Type B pancreatic cell (in vitro differentiated cells): ENCODE data around the gene PEX11G. TPM values are rescaled to one million over a fixed set of nuclear protein-coding genes. Genes with fewer than 3 reads are reported as not detected.

Experiments
- DNase-seq: peaks from one replicate; pipeline ENCODE4 v3.0.0; 2021; ENCODE audit warnings: mixed read lengths; ENCODE audit not compliant: unreplicated experiment; ENCODE audit errors: extremely low spot score
- H3K27ac Mint-ChIP-seq: 2 replicates; pipeline ENCODE4 v1.8.0; 2021; ENCODE audit warnings: mild to moderate bottlenecking, mixed read lengths
- H3K27me3 Mint-ChIP-seq: 2 replicates; pipeline ENCODE4 v1.8.0; 2021; ENCODE audit warnings: mixed read lengths
- H3K36me3 Mint-ChIP-seq: 2 replicates; pipeline ENCODE4 v1.8.0; 2021; ENCODE audit warnings: mixed read lengths
- H3K4me1 Mint-ChIP-seq: one replicate; pipeline ENCODE4 v1.8.0; 2021; ENCODE audit warnings: mixed read lengths; ENCODE audit not compliant: unreplicated experiment
- H3K4me3 Mint-ChIP-seq: 2 replicates; pipeline ENCODE4 v1.8.0; 2021; ENCODE audit warnings: mild to moderate bottlenecking, mixed read lengths
- H3K9me3 Mint-ChIP-seq: 2 replicates; pipeline ENCODE4 v1.8.0; 2021; ENCODE audit warnings: mixed read lengths
- total RNA-seq: library from RNA; stranded (reverse); gene quantifications from 2 replicates; pipeline ENCODE4 v1.2.1, GENCODE V29; 2021; ENCODE audit warnings: low replicate concordance
- TF ChIP-seq, protein P1 (sequence below): fragments of 200-600 bp; sonication (generic); conservative IDR thresholded peaks from 2 replicates; pipeline ENCODE4 v1.5.0; 2021; ENCODE audit warnings: antibody characterized with exemption, mild to moderate bottlenecking

The PEX11G gene
- total RNA-seq, 1 donor from 2014 or later, result 5.7 TPM

- Mint-ChIP-seq H3K4me3 (no peak overlapping the region), H3K27ac (no peak overlapping the region), H3K9me3 (no peaks in the 10 kb centered on the region), H3K36me3 (no peaks in the 10 kb centered on the region), H3K4me1 (no peaks in the 10 kb centered on the region), H3K27me3 (peaks cover 19% of the 10 kb centered on the region)
- TF ChIP-seq, protein P1, sequence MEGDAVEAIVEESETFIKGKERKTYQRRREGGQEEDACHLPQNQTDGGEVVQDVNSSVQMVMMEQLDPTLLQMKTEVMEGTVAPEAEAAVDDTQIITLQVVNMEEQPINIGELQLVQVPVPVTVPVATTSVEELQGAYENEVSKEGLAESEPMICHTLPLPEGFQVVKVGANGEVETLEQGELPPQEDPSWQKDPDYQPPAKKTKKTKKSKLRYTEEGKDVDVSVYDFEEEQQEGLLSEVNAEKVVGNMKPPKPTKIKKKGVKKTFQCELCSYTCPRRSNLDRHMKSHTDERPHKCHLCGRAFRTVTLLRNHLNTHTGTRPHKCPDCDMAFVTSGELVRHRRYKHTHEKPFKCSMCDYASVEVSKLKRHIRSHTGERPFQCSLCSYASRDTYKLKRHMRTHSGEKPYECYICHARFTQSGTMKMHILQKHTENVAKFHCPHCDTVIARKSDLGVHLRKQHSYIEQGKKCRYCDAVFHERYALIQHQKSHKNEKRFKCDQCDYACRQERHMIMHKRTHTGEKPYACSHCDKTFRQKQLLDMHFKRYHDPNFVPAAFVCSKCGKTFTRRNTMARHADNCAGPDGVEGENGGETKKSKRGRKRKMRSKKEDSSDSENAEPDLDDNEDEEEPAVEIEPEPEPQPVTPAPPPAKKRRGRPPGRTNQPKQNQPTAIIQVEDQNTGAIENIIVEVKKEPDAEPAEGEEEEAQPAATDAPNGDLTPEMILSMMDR, result no peak
- no peak for DNase-seq
Measured at GRCh38 chr19:7504684-7505083, 15.8 kb upstream of the PEX11G start.

DNA sequence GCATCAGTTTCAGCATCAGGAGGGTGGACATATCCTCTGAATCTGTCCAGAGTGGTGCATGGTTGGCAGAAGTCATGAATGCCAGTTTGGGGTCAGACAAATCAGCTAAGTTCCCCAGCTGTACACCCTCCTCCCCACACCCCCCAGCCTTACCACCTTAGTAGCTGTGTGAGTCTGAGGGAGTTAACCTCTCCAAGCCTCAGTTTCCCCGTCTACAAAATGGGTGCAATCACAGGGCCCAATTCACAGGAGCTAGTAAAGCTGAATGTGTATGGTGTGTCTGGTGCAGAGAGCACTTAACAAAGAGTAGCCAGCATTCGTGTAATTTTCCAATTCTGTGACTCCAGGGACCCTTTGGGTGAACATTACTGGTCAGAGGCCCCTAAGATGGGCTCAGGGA lies 13.7 kb upstream of the PEX11G start:
- Mint-ChIP-seq H3K27me3 (peaks cover 21% of the 10 kb centered on the region), H3K36me3 (no peaks in the 10 kb centered on the region), H3K4me3 (no peak overlapping the region), H3K4me1 (no peaks in the 10 kb centered on the region), H3K27ac (no peak overlapping the region), H3K9me3 (no peaks in the 10 kb centered on the region)
- TF ChIP-seq, protein P1, result no peak
- DNase-seq, result no peak

DNA sequence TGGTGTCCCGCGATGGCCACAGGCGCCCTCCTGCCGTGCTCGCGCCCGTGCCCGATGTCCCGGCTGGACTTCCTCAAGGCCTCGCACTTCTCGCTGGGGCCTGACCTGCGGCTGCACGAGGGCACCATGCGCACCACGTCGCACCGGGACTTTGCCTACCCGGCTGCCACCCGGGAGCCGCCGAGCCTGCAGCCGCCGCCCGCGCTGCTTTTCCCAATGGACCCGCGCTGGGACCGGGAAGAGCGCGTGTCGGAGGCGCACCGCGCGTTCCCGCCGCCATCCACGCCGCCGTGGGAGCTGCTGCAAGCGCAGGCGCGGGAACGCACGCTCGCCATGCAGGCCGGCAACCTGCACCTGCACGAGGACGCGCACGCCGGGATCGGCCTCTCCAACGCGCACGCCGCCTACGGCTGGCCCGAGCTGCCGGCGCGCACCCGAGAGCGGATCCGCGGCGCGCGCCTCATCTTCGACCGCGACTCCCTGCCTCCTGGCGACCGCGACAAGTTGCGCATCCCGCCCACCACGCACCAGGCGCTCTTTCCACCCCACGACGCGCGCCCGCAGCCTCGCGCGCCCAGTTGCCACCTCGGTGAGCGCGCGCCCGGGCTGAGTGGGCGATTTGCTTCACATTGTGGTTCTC lies 12.1 kb upstream of the PEX11G start:
- H3K4me1 Mint-ChIP-seq, result no peaks in the 10 kb centered on the region
- no peaks in the 10 kb centered on the region for H3K36me3 Mint-ChIP-seq

DNA sequence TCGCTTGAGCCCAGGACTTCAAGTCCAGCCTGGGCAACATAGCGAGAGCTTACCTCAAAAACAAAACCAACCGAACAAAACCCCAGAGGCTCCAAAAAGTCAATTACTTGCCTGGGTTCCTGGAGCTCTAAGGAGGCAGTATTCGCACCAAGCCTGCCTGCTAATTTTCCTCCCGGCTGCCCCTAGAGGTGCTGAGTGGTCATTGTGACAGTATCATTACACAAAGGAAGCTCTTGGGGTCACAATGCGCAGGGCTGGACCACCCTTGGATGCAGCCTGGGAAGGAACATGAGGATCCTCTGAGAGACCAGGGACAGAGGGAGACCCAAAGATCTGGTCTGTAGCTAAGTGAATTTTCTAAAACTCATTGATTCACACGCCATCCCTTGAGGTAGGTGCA lies 8.5 kb upstream of the PEX11G start:
- H3K36me3 Mint-ChIP-seq, result no peaks in the 10 kb centered on the region
- H3K27ac Mint-ChIP-seq, result no peak overlapping the region
- TF ChIP-seq, protein P1, result peak; percentile 63
- DNase-seq, result no peak
- H3K9me3 Mint-ChIP-seq, result no peaks in the 10 kb centered on the region
- H3K4me3 Mint-ChIP-seq, result no peak overlapping the region
- no peaks in the 10 kb centered on the region for H3K4me1 Mint-ChIP-seq
- peaks cover 30% of the 10 kb centered on the region for H3K27me3 Mint-ChIP-seq

More for the DNA sequence above, 12.1 kb upstream of the PEX11G start:
- TF ChIP-seq, protein P1, result peak; percentile 52
- peak; percentile 88 for DNase-seq
- Mint-ChIP-seq H3K27ac (no peak overlapping the region), H3K9me3 (no peaks in the 10 kb centered on the region), H3K27me3 (peaks cover 30% of the 10 kb centered on the region), H3K4me3 (peak overlapping the region; percentile 80)

GRCh38 chr19:7494416-7495098 lies 5.7 kb upstream of the PEX11G start:
- DNase-seq, result no peak
- H3K27ac Mint-ChIP-seq, result peak overlapping the region; percentile 83

More at GRCh38 chr19:7494416-7495098, 5.7 kb upstream of the PEX11G start:
- Mint-ChIP-seq H3K4me3 (no peak overlapping the region), H3K9me3 (no peaks in the 10 kb centered on the region), H3K36me3 (no peaks in the 10 kb centered on the region), H3K27me3 (peaks cover 18% of the 10 kb centered on the region), H3K4me1 (peaks cover under 1% of the 10 kb centered on the region)
- TF ChIP-seq, protein P1, result peak; percentile 63
